ENCODE measurements around the gene CAMKK1. TPM values are rescaled to one million over a fixed set of nuclear protein-coding genes. Genes with fewer than 3 reads are reported as not detected.
A peak's percentile ranks its signal among the peaks of the same experiment; 100 is the strongest.

The CAMKK1 gene
- polyA plus RNA-seq, 1 donor from 2014 or later = 0.53 TPM

DNA sequence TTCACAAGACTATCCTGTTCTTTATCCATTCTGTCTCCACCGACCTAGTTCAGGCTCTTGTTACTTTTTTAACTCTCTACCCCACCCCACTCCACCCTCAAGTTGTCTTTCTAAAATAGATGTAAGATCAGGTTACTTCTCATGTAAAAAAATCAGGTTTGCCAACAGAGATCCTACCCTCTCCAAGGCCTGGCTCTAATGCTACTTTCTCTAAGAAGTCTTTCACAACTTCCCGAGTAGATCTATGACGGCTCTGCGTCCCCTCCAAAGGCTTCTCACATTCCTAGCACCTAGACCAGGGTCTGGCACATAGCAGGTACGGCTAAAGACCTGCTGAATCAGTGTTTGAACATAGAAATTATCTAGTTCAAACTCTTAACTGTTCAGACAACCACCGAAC is 77.7 kb downstream of the CAMKK1 start:
- Mint-ChIP-seq H3K27me3 (no peaks in the 10 kb centered on the region), H3K4me1 (peaks cover 21 to 35% (median 22%) of the 10 kb centered on the region in 3 donors), H3K9me3 (no peaks in the 10 kb centered on the region), H3K27ac (peak overlapping the region in 1 of 3 donors; percentile 26), H3K4me3 (peak overlapping the region in 1 of 4 donors; percentile 40), H3K36me3 (peaks cover 13% of the 10 kb centered on the region)

DNA sequence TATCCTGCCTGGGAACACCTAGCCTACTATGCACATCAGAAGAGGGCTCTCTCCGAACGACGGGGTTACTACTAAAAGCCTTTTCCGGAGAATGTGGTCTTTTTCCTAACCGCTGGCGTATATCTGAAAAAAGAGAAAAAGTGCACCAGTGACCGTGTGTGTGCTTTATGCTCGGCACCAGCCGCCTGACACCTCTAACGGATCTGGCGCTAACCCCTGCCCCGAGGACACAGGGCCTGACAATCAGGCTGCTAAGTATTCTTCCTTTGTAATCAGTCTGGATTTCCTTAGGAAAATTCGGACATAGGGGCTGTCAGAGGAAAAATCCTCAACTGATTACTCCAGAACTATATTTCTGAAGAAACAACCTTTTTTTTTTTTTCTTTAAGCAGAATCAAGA is 78.5 kb downstream of the CAMKK1 start:
- Mint-ChIP-seq H3K36me3 (peaks cover 13% of the 10 kb centered on the region), H3K9me3 (no peaks in the 10 kb centered on the region), H3K27ac (no peak overlapping the region), H3K4me3 (no peak overlapping the region), H3K27me3 (no peaks in the 10 kb centered on the region), H3K4me1 (peaks cover 26 to 38% (median 27%) of the 10 kb centered on the region in 3 donors)

DNA sequence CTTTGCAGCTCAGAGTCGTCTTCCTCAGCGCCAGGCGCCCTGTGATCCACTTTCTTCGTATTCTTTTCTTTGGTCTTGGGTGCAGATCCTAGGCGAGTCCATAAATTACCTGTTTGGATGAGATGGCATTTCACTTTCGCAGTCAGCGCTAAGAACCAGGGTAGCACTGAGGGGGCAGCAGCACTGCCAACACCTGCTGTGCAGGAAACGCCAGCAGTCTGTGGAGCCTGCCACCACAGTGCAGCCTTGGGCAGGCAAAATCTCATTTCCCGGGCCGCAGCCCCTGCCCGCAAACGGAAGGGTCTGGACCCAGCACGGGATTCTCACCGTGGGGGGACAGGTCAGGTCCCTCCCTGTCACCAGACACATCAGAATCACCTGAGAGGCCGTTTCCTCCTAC is 79.7 kb downstream of the CAMKK1 start:
- Mint-ChIP-seq H3K4me1 (peaks cover 17 to 36% (median 27%) of the 10 kb centered on the region in 3 donors), H3K27ac (no peak overlapping the region), H3K36me3 (peaks cover 7% of the 10 kb centered on the region)

GRCh38 chr17:3812771-3813170 is 80.1 kb downstream of the CAMKK1 start:
- H3K27me3 Mint-ChIP-seq = no peaks in the 10 kb centered on the region
- H3K27ac Mint-ChIP-seq = peak overlapping the region in 1 of 3 donors; percentile 80
- peaks cover 17 to 35% (median 28%) of the 10 kb centered on the region in 3 donors for H3K4me1 Mint-ChIP-seq
- H3K36me3 Mint-ChIP-seq = peaks cover 7% of the 10 kb centered on the region
- H3K4me3 Mint-ChIP-seq = no peak overlapping the region
- H3K9me3 Mint-ChIP-seq = no peaks in the 10 kb centered on the region

More for the DNA sequence above, 79.7 kb downstream of the CAMKK1 start:
- H3K9me3 Mint-ChIP-seq = no peaks in the 10 kb centered on the region
- no peaks in the 10 kb centered on the region for H3K27me3 Mint-ChIP-seq
- H3K4me3 Mint-ChIP-seq = no peak overlapping the region

DNA sequence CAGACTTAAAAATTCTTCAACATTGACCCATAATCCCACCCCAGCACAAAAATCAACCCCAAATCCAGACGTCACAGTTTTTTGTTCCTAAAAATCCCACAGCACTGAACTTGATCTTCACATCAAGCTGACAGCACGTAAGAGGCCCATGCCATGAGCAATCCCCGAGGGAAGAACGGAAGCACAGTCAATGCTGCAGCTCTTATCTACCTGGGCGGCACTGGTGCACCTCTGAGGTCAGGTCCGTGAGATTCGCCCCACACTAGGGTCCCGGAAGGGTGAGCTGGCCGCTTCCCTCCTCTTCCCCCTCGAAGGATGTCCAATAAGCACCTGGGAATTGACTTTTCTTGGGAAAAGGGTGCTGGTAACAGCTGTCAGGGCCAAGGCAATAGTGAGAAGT is 80.6 kb downstream of the CAMKK1 start:
- Mint-ChIP-seq H3K36me3 (peaks cover 7% of the 10 kb centered on the region), H3K4me1 (peaks cover 17 to 37% (median 28%) of the 10 kb centered on the region in 3 donors), H3K27me3 (no peaks in the 10 kb centered on the region), H3K27ac (peak overlapping the region in 2 of 3 donors; percentile 80 to 90), H3K9me3 (no peaks in the 10 kb centered on the region), H3K4me3 (no peak overlapping the region)

Other genes starting within 250 kb of the CAMKK1 start
- 72.1 TPM for gene TAX1BP3, start 224.5 kb downstream of the CAMKK1 start, polyA plus RNA-seq
- gene EMC6, start 224.2 kb downstream of the CAMKK1 start, polyA plus RNA-seq = 81.8 TPM
- 764 TPM for gene P2RX5, start 196.9 kb downstream of the CAMKK1 start, polyA plus RNA-seq
- 0.34 TPM for gene HASPIN, start 169.2 kb downstream of the CAMKK1 start, polyA plus RNA-seq
- 125 TPM for gene ITGAE, start 91.9 kb downstream of the CAMKK1 start, polyA plus RNA-seq
- gene NCBP3, start 46.8 kb downstream of the CAMKK1 start, polyA plus RNA-seq = 12.5 TPM
- 2.4 TPM for gene P2RX1, start 23.4 kb upstream of the CAMKK1 start, polyA plus RNA-seq
- gene ATP2A3, start 71.4 kb upstream of the CAMKK1 start, polyA plus RNA-seq = 155 TPM
- gene ZZEF1, start 250.0 kb upstream of the CAMKK1 start, polyA plus RNA-seq = 5.2 TPM